Measurements from ENCODE around the gene ENTPD2. TPM values are rescaled to one million over a fixed set of nuclear protein-coding genes. Genes with fewer than 3 reads are reported as not detected.

Gene ENTPD2
- not detected in 2 replicates for polyA plus RNA-seq (2014; cell fraction: cytosol; rRNA removed)
- polyA plus RNA-seq (2014; cell fraction: nucleus; rRNA removed) = 1.2 TPM in 1 of 2 replicates, not detected in the other

- no peak for DNase-seq (ENCODE audit: low spot score)
These were observed at the start of gene ENTPD2 for GRCh38 chr9:137053944-137054931. Gene ENTPD2, minus strand, starts transcription at chr9:137054061. Its CDS starts 64 bp downstream, at chr9:137053997.

- no peak for DNase-seq (ENCODE audit: low spot score)
These were observed 49.5 kb upstream of the ENTPD2 start for GRCh38 chr9:137103206-137103999.

- no peak for DNase-seq (ENCODE audit: low spot score)
These were observed 45.4 kb upstream of the ENTPD2 start for GRCh38 chr9:137099231-137099630.

DNA sequence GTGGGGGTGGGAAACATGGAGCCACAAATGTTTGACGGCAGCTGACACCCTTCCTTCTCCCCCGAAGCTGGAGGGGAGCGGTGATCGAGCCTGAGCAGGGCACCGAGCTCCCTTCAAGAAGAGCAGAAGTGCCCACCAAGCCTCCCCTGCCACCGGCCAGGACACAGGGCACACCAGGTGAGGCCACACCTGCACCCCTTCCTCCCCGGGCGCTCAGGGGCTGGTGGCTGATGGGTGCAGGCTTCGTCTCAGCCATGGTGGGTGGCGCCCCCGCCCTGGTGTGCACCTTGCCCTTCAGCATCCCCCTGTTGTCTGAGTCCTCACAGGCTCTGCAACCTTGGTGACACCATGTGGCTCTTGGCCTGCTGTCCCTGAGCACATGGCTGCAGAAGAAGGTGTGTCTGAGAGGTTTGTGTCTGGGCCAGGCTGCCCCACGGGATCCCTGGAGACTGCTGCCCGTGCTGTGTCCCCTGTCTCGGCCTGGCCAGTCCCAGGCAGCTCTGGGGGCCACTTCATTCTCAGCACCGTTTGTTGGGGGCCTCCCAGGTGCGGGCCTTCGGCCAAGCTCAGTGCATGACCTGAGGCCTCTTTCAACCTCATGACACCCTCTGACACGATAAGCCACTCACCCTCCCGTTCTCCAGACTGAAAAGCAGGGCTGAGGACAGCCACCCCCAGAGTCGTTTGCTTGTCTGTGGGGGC lies 44.1 kb upstream of the ENTPD2 start:
- DNase-seq (ENCODE audit: low spot score) = no peak

DNA sequence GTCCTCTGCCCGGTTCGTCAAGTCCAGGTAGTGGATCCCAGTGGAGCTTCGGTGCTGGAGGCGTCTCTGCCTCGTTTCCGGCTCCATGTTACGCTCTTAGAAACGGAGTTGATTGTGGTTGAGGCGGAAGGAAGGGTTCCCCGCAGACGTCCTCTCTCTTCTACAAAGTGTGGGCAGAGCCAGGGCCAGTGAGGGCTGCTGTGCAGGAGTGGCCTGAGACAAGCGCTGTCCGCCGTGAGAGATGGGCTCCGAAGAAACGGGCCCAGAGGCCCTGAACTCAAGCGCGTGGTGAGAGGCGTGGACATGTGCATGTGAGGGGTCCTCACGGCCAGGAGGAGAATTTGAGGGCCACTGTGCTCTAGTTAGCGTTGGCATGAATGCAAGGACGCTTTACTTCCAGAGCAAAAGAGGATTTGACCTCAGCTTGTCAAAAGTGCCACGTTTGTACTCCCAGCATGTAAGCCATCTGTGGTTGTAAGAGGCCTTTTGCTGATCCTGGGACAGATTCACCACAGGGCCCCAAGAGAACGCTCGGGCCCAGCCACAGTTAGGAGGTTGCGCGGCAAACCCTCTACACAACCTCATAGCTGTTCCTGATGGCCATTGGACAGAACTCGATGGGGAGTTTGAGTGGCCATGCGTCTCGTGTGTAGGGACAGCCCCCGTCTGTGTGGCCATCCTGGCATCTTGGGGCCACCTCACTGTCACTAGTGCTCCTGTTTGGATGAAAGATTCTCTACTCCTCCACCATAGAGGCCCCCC lies 43.1 kb upstream of the ENTPD2 start:
- no peak for DNase-seq (ENCODE audit: low spot score)

DNA sequence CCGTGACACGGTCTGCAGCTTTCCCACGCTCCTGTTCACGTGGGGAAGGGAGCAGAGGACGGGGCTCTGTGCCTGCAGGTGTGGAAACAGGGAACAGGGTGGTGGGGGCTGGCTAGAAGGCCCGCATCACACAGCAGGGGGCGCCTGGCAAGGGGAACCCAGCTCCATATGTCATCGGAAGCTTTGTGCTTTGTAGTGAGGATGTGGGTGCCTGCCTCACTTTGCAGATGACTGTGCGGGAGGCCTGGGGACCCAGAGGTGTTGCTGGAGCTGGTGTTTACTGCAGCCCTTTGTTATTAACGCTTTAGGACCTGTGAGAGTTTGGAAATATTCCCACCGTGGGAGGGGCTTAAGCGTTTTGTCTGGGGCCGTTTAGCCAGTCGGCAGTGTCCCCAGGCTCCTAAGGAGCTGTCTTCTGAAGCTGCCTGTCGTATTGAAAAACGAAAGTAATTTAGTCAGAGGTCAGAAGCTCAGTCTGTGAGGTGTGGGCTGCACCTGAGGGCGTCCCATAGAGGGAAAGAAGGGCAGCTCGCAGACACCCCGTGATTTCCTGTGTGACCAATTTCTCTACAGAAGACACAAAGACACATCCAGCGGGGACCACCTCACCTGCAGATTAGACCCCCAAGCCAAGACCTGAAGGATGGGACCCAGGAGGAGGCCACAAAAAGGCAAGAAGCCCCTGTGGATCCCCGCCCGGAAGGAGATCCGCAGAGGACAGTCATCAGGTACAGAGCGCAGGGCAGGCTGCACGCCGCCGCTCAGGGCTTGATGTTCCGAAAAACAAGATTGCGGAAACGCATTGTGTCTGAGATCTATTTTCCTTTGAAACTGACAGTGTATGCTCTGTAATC lies 42.0 kb upstream of the ENTPD2 start:
- no peak for DNase-seq (ENCODE audit: low spot score)

DNA sequence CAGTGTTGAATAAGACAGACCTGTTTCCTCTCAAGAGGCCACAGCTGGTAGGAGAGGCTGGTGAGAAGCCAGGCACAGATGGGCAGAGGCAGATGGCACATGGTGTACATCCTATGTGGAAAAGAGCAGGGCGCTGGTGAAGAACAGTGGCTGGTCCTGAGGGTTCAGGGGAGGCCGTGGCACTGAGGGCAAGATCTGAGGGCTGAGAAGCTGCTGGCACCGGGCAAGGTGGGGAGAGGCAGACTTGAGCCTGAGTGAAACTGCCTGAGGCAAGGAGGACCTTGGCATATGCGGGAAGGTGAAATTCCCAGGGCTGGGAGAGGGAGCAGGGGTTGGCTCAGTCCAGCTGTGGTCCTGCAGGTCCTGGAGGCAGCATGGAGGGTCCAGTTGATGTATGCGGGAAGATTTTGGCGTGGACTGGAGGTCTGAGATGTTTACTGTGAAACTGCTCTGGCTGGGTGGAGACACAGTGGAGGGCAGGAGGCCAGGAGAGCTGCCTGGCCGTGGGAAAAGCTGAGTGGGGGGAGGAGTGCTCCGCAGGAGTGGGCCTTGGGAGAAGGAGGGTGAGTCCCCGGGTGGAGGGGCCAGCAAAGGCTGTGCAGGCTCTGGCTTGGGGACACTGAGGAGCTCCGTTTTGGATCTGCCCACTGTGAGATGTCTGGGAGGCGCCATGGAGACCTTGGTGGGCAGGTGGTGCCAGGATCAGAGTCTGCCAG lies 35.5 kb upstream of the ENTPD2 start:
- DNase-seq (ENCODE audit: low spot score) = no peak

DNA sequence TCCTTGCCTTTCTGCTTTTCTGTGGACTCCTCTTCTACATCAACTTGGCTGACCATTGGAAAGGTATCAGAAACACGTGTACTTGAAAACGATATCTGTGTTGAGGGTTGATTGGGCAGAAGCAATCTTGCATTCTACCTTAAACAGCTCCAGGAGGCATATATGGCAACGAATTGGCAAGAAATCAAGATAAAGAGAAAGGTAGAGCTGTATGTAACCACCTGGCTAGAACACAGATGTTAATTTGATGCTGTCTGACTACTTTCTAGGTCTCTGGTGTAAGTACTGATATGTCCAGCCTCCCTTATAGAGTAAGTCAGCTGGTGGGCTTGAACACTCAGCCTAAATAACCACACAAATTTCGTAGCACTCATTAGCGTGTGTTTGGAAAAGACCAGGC lies 34.3 kb upstream of the ENTPD2 start:
- DNase-seq (ENCODE audit: low spot score) = no peak

DNA sequence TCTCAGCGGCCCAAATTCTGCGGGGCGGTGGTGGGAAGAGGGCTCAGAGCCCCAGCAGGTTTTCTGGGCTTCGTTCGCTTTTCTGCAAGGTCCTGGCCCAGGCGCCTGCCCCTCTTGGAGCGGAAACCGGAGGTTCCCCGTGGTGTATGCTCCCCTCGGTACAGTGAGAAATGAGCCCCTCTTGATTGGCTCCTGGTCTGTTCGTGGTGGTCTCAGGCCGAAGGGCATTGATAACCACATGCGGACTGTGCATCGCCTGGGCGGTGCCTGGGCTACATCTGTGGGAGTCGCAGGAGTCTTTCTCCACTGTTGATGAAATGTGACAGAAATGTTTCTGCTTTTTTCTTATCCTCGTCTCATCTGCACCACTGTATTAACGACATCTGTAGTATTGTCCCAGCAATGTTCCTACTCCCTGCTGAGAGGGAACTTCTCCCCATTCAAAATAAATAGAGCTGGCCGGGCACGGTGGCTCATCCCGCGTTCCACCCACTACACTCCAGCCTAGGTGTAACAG lies 33.6 kb upstream of the ENTPD2 start:
- DNase-seq (ENCODE audit: low spot score) = no peak

DNA sequence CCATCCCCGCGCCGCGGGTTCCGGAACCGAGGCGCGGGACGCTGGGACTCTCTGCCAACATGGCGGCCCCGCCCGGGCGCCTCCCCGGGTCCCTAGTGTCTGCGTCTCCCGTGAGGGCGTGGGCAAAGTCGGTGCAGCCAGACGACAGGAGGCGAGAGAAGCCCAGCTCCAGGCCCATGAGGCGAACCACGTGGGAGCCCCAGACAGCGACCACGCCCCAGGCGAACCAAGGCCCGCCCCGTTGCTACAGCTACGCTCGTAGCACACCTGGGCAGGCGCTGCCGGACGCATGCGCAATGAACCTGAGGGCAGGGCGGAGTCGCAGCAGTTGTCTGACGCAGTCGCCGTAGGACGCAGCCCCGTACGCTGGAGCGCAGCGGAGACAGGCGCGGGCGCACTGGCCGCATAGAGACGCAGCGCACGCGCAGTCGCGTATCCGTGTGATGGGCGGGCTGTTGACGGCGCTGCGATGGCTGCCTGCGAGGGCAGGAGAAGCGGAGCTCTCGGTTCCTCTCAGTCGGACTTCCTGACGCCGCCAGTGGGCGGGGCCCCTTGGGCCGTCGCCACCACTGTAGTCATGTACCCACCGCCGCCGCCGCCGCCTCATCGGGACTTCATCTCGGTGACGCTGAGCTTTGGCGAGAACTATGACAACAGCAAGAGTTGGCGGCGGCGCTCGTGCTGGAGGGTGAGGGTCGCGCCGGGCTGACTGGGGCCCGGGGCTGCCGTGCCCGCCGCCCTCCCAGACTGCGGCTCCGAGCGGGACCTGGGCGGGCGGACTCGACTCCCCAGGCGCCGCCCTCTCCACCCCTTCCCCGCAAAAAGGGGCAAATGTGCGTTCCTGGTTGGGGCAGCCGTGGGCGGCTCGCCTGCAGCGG lies 32.9 kb upstream of the ENTPD2 start, which contains the start of gene MAN1B1:
MAN1B1 (plus strand) TSS at position 455 of the 878 bp plus-strand sequence; CDS start at position 470, 15 bp downstream.
- DNase-seq (ENCODE audit: low spot score) = peak; percentile 99

DNA sequence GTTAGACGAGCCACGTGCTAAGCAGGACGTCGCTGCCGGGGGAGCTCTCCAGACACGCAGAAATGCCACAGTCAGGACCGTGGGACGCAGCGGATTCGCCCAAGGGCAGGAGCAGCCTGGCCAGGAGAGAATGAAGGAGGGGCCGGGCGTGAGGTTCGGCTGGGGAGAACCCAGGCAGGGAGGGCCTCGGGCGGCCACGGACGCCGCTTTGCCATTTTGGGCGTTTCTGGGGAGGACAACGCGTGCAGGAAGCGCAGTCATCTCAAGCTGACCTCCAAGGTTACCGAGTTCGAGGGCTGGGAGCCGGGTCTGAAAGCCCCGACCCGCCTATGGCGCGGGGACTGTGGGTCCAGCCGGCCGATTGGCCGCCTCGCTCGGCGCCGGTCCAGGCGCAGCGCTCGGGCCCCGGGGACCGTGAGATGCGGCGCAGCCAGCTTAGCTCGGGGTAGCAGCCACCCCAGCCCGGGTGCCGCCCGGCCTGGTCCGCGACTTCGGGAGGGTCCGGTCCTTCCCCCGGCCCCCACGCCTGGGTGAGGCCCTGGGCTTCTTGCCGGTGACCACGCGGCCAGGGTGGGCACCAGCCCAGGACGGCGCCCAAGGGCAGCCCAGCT lies 32.2 kb upstream of the ENTPD2 start:
- DNase-seq (ENCODE audit: low spot score) = no peak

GRCh38 chr9:137084526-137084925 lies 30.7 kb upstream of the ENTPD2 start:
- DNase-seq (ENCODE audit: low spot score) = no peak

DNA sequence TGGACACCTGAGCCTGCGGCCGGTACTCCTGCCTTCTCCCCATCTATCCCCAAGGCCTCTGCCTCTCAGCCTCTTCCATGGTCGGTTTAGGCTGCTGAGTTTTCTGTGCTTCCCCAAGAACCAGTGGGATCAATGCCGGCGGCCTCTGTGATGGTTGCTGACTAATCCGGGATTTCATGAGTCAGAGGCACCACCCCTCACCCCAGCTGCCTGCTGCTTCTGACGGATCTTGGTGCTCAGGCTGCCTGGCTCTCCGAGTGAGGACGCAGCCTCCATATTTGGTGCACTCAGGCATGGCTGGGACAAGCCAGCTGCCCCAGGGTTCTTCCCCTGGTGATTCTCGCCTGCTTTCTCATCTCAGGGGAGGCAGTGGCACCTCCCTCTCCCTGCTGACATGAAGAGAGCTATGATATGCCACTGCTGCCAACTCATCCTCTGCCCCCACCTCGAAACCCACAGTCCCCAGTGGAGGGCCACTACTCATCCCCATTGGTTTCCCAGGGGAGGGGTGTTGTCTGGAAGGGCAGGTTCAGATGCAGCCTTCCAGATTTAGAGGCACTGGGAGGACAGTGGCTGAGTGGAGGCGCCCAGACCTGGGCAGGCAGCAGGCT lies 29.6 kb upstream of the ENTPD2 start:
- no peak for DNase-seq (ENCODE audit: low spot score)

DNA sequence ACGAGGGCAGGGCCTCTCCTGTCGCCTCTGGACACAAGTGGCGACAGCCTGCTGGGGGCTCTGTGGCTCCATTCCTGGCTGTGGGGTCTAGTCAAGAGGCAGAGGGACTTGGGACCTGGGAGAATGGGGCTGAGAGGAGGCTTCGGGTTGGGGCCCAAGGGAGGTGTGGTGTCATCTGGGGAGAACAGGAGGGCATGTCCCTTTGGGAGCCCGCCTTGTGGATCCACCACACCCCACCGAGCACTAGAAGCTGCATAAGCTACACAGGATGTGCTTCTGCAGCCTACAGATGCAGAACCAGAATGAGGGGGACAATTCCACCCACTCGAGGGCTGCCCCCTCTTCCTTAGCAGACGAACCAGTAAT lies 29.0 kb upstream of the ENTPD2 start:
- DNase-seq (ENCODE audit: low spot score) = no peak

DNA sequence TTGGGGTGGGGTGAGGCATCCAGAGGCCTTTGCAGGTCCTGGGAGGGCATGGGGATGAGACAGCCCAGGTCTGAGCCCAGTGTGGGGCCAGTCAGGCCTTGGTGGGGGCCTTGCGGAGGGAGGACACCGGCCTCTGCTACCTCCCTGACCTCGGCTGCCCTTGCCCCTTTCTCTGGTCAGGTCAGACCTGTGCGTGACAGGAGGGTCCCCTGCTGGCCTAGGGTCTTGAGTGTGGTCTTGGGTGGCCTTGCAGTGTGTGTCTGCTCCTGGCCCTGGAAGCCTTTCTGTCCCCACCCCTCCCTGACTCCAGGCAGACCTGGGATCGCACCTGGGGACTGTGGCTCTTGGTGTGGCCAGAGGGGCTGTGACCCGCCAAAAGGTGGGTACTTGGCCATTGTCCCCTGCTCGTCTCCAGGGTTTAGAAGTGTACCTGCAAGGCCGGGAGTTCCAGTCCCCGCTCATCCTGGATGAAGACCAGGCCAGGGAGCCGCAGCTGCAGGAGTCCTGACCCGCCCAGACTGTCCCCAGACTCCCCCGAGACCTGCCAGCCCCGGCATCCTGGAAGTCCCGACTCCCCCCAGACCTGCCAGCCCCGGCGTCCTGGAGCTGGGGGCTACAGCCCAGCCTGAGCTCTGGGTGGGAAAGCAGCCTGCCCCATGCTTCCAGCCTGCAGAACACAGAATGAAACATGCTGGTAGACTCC lies 28.5 kb upstream of the ENTPD2 start:
- no peak for DNase-seq (ENCODE audit: low spot score)

All from SK-N-DZ (cell line).